NCI-H2227 (cell line): ENCODE data around the gene SLC35E1.
"Not testable (repeated sequence)": the region's sequence is repeated elsewhere in the genome, so short reads cannot be mapped to it uniquely, and the experiment has no call there.

Experiments
- DNase-seq: peaks from one replicate; lab custom pipeline; 2025; ENCODE audit not compliant: unreplicated experiment; lab: John Stamatoyannopoulos, UW

SLC35E1 gene

DNA sequence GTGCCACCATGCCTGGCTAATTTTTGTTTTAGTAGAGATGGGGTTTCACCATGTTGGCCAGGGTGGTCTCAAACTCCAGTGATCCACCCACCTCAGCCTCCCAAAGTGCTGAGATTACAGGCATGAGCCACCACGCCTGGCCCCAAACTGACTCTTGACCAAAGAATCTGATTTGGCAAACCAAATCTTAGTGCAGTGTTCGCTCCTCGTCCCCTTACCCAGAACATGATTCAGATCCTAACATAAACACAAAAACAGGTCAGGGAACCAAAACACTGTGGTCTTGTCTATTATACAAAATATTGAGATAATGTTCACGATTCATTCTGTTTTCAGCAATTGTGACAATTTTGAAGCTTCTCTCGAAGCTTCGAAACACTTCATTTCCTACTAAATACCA is 20.3 kb downstream of the SLC35E1 start:
- DNase-seq, result not testable (repeated sequence)

DNA sequence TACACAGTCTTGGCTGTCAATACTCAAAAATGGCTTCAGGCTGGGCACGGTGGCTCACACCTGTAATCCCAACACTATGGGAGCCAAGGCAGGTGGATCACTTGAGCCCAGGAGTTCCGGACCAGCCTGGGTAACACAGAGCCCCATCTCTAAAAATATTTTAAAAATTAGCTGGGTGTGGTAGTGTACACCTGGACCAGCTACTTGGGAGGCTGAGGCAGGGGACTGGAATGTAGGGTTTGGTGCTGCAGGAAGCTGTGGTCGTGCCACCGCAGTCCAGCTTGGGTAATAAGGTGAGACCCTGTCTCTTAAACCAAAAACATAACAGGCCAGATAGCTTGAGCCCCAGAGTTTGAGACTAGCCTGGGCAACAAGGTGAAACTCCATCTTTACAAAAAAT is 23.3 kb downstream of the SLC35E1 start:
- no peak for DNase-seq

DNA sequence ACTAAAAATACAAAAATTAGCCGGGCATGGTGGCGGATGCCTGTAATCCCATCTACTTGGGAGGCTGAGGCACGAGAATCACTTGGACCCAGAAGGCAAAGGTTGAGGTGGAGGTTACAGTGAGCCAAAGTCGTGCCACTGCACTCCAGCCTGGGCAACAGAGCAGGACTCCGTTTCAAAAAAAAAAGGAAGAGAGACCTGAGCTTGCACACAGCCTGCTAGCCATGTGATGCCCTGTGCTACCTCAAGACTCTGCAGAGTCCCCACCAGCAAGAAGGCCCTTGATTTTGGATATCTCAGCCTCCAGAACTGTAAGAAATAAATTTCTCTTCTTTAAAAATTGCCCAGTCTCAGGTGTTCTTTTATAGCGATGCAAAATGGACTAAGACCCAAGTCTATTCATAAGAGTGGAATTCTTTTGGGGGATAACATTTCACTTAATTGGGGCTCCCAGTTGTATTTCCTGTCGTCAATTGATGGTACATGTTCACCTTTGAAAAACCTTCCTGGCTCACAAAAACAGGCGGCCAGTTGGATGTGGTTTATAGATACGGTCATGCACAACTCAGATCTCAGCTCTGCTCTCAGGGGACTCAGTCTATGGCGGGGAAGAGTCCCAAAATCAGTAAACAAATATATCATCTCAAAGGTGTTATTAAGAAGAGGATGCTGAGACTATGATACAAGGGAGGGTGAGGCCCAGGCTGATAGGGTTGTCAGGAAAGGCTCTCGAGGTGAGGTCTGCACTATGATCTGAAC is 27.6 kb downstream of the SLC35E1 start:
- DNase-seq, result no peak

DNA sequence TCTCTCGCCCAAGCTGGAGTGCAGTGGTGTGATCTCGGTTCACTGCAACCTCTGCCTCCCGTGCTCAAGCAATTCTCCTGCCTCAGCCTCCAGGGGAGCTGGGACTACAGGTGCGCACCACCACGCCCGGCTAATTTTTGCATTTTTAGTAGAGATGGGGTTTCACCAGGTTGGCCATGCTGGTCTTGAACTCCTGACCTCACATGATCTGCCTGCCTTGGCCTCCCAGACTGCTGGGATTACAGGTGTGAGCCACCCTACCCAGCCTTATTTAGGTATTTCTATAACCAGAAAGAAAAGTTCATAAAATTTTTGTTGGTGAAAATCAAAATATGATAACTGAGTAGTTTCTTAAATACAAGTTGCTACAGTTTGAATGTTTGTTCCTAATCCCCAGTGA is 28.5 kb downstream of the SLC35E1 start:
- DNase-seq, result not testable (repeated sequence)

DNA sequence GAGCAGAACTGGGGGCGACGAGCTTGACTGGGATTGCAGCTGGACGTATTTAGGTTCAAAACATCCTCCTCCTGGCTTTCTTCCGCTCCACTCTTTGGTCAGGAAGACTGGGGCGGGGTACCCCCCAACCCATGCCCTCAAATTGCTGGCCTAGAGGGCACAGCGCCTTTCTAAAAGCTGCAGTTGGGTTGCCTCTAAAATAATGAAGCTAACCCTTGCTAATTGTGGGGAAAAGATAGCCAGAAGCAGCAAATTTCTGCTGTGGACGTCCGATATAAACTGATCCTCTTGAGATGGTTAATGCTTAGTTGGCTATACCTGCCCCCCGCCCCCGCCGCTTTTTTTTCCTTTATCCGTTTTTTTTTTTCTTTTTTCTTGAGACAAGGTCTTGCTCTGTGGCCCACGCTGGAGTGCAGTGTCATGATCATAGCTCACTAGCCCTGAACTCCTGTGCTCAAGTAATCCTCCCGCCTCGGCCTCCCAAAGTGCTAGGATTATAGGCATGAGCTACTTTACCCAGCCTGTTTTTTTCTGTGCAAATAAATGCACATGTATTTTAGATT is 29.2 kb downstream of the SLC35E1 start:
- DNase-seq, result no peak

DNA sequence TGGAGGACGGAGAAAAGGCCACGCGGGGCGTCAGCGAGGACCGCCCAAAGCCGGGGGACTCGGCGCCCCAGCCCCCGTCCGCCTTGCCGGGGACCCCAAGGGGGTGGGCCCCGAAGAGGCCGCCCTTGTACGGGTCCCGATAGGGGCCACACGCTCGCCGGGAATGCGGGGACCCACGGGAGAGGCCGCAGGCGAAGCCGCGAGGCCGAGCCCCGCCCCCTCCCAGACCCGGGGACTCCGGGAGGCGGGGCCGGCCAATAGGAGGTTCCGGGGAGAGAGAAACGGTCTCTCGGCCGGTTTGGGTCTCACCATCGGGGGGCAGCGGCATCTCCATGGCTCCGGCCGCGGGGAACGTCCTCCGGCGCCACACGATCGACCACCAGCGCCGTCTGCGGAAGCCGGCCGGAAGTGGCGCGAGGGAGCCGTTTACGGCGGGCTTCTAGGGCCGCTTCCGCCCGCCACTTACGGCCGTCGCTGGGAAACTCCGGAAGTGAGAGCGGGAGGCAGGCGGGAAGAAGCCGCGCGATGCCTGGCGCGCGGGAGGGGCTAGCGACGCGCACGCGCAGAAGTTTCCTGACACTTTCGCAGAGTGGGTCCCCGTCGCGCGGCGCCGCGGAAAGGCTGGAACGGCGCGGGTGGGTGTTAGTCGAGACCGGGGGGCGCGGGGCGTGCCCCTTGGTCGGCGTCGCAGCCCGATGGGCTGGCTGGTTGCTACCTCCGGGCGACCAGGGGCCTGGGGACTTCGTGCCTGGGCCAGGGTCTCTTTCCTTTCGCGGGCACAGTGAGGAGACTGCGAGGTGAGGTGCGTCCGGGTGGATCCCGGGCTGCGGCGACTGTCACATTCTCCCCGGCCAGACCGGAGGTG is 29.9 kb downstream of the SLC35E1 start, which contains the start of gene CHERP:
CHERP (minus strand) TSS at position 393 of the 865 bp plus-strand sequence; CDS start at position 334, 59 bp downstream.
- DNase-seq, result peak; percentile 96

DNA sequence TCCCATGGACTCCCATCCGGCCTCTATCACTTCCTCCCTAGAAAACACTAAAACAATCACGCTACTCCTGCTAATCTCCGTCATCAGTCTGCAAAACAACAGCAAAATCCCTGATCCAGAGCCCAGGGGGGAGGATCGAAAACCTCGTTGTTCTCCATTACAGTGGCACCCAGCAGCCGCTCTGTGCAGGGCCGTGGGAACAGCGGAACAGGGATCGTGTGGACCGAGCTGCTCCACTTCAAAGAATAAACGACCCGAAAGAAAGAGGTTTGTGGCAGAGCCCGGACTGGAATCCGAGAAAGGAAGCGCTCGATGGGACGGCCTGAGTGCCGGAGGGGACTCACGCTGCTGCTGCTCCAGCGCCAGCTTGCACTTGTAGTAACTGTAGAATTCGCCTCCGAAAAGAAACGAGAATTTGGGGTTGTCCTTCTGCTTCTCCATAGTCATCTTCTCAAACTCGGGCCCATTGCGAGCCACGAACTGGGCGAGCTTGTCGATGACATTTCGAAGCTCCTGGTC is 30.6 kb downstream of the SLC35E1 start:
- DNase-seq, result peak; percentile 53

DNA sequence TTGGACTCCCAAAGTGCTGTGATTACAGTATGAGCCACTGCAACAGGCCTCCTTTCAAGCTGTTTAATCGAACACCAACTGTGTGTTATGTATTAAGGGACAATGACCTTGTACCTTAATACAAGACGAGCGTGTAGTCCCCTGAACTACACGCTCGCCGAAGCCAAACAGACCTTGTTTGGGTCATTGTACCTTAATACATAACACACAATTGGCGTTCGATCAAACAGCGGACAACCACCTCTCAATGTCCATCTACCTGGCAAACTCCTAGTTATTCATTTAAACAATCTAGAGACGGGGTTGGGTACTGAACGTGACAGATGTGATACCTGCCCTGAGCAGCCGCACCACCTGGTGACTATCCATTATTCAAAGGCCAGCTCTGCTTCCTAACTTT is 31.3 kb downstream of the SLC35E1 start:
- DNase-seq, result no peak

DNA sequence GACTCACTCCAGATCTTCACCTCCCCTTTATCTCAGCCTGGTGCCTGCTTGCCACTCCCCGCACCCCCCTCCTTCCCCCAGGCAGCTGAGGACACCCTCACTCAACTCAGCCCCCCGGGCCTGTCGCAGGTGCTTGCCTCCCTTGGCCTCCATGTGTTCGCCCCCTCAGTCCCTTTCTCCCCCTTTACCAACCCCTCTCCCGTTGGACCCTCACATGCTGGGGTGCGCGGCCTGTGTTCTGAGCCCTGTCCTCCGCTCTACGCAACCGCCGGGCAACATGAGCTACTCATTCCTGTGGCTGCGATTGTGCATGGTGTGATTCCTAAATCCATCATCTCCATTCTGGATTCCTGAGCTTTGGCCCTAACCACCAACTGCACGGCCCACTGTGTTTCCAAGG is 35.1 kb downstream of the SLC35E1 start:
- no peak for DNase-seq

DNA sequence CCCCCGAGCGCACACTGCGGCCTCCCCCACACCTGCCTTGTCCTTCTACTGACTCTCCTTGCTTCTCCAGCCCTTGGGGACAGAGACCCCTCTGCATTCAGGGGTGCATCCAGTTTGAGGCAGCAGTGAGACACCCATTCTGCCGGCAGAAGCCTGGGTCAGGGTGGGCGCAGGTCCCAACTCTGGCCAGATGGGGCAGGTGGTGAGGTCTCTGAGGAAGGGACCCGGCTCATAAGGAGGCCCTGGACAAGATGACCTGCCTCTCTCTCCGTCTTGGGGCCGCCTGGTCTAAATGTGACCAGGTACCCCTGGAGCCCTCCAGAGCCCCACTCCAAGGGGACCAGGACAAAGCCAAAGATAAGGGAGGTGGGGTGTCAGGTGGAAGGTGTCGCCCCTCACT is 36.1 kb downstream of the SLC35E1 start:
- no peak for DNase-seq

DNA sequence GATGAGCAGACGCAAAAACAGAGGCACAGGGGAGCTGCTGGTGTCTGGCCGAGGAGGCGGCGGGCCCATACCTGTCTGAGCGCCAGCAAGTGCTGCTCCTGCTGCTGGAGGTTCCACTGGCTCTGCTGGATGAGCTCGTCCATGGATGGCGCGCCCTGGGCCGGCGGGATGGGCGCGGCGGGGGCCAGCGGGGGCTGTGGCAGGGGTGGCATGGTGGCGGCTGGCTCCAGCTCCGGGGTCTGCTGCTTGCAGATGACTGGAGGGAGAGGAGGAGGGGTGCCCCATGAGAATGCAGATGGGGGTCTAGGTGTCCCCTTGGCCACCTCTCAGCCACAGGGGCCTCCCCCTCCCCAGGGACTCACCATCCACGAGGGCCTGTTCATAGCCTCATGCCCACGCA is 36.8 kb downstream of the SLC35E1 start:
- no peak for DNase-seq

DNA sequence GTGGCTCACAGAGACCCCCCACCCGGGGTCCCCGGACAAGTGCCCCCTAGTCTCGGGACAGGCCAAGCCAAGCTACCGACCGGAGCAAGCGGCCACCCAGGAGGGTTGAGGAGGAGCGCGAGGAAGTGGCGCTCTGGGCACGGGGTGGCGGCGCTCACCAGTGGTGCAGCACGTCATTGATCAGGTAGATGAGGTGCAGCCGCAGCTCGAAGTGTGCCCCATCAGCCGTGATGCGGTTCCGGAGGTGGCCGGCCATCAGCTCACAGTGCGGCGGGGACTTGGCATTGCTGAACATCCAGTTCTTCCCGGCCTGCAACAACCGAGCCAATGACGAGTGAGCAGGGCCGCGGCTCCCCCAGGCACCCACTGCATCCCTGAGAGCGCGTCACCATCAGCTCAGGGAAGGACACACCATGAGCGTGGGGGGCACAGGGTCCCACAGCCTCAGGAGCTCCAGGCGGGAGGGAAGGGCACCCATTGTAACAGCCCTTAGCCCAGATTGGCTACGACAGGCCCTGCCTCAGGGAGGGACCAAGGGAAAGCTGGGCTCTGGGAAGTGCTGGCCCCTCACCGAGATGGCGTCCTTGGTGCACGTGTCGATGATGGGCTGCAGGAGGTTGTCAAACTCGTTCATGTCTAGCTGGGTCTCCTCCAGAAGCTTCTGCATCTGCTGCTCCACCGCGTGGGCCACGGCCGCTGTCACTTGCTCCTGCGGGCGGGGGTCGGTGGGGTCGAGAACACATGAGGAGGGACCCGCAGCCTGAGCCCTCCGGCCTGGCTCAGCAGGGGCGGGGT is 39.6 kb downstream of the SLC35E1 start:
- DNase-seq, result no peak

DNA sequence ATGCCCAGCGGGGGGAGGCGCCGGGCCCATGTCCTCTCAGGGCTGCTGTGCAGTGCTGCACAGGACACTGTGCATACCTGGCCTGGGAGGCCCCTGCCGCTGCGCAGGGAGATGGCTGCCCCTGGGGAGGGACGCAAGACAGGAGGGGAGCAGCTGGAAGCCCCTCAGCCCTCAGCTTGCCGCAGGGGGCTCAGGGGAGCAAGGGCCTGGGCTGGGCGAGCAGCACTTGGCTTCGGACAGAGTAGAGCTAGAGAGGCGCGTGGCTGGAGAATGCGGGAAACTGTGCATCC is 40.9 kb downstream of the SLC35E1 start:
- no peak for DNase-seq

DNA sequence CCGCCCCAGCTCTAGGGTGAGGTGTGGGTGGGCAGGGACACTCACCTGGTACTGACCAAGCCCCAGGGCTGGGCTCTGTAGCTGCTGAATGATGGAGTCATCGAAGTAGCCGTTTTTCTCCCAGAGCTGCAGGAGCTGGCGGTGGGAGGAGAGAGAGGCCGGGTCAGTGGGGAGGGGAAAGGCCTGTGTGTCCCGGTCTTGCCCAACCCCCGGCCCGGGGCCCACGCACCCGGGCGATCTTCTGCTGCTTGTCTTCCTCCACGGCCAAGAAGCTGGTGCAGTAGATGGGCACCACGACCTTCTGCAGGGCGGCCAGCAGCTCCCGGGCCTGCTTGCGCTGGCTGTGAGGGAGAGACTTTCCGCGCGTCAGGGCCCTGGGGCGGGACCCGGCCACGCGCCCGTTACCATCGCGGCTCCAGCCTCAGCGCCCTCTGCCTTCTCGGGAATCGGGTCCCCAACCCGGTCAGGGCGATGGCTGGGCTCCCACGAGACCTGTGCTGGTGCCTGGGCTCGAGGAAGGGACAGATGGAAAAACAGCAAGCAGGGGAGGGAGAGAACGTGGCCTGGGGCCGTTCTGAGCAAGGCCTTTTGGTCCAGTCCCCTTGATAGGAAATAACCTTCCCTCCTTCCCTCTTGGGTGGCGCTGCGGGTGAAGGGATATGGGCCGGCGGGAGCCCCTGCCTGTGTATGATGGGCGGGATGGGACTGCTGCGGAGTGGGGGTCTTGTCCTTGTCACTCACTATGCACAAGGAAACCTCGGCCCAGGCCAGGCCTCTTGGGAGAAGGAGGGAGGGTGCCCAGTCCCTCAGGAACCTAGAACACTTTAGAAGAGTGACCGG is 41.5 kb downstream of the SLC35E1 start:
- DNase-seq, result no peak

DNA sequence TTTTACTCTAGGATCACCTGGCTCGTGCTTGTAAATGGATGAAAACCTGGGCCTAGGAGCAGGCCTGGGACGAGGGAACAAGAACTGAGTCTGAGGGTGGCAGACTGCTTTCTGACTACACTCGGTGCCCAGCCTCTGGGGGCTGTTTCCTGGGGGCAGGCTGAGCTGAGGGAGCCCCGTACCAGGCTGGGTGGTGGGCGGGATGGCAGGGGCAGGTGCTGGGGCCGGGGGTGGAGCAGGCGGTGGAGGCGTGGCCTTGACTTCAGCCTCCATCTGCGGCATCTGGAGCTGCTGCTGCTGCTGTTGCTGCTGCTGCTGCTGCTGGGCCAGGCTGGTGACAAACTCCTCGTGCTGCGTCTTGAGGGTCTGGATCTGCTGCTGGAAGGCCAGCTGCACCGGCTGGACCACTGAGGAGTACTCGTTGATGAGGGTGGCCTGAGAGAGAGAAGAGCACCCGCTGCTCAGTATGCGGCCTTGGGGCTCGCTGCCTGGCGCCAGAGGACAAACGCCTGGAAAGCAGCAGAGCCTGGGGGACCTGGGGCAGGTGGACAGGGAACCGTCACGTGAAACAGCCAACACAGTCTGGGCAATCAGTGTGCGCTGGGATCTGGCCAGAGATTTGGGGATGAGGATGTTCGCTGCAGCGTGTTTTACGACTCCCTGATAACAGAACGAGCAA is 42.6 kb downstream of the SLC35E1 start:
- DNase-seq, result no peak

DNA sequence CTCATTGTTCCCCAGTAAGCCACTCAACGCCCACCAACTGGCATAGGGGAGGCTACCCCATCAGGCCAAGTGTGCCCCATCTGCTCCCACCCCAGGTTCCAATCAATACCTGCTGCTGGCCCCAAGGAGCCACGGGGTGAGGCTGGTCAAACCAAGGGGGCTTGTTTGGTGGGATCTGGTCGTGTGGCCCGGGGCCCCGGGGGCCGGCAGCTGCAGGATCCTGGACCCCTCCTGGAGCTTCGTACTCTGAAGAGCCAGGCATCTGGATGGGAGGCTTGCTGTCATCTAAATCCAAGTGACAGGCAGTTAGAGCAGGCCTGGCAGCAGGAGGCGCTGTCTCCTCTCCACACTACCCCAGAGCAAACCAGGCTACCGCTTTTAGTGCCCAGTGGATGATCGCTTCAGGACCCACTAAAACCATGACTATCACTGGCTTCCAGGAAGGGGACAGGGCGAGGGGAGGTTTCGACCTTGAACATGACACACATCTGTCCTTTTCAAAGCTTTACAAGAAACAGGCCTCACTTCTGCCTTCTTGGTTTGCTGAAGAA is 44.2 kb downstream of the SLC35E1 start:
- DNase-seq, result no peak

DNA sequence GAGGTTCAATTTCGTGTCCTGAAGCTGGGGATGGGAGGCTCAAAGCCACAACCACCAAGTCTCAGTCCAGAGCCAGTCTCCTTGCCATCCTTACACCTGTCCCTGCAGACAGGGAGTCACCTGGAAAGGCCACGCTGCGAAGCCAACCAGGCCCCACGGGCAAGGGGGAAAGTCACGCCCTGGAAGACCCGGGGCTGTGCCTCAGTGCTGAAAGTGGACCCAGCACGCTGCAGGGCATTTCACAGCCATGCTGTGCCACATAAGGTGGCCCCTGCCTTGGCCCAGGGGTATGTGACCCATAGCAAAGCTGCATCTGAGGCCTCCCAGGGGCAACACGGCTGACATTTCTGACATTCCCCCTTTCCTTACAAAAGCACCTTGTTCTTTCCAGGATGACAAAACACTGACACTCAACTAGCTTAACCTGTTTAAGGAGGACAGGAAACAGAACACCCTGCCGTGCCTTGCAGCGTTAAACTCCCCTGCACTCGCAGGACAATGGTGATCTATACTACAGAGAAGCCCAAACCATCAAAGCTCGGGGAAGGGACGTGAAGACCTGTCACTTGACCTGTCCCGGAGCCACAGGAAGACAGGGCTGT is 44.8 kb downstream of the SLC35E1 start:
- DNase-seq, result no peak

DNA sequence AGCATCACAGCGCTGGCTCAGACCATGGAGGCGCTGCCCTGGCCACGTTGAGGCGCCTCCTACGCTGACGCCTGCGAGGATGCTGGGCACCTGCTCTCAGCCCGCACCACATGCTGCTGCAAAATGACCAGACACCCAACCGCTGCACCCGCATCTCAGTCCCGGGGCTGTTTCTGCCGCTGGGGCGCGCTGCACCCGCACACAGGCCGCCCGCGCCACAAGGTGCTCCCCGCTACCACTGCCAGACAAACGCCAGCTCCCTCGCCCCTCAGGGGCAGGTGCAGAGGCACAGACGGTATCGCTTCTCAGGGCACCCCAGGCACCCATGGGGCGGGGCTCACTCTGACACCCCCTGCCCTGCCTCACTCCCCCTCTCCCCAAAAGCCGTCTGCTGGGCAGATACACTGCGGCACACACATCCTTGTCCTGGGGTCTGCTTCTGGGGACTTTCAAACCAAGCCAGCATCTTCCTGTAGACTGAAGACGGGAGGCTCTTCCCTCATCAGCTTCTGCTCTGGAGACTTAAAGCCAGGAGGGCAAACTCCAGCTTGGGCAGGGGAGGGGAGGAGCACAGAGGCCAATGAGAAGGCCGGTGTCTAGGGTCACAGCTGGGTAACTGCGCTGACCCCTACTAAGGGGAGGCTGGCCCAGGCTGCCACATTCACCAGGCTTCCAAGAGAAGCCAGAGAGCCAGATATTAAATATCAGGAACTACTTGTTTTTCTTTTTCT is 46.3 kb downstream of the SLC35E1 start:
- no peak for DNase-seq
